HepG2 (cell line): ENCODE data around the gene ADM. TPM values are rescaled to one million over a fixed set of nuclear protein-coding genes. Genes with fewer than 3 reads are reported as not detected.

Experiments
- ARID4A ChIP-seq: sonication (generic); formaldehyde crosslinking; IDR thresholded peaks from 2 replicates; pipeline ENCODE4 v1.5.0; 2020; ENCODE audit warnings: mild to moderate bottlenecking, missing genetic modification reagents, borderline replicate concordance
- ATAD3A ChIP-seq: sonication (generic); formaldehyde crosslinking; IDR thresholded peaks from 2 replicates; pipeline ENCODE4 v1.4.0; 2020; ENCODE audit warnings: missing genetic modification reagents
- CHD4 ChIP-seq: fragments of 200-600 bp; sonication (generic); IDR thresholded peaks from 2 replicates; pipeline ENCODE4 v1.7.0; 2017; ENCODE audit warnings: mild to moderate bottlenecking, low read length, borderline replicate concordance
- ELF3 ChIP-seq: IDR thresholded peaks from 2 replicates; pipeline ENCODE4 v1.6.1; 2016; ENCODE audit warnings: missing genetic modification reagents, missing compliant biosample characterization
- ELK4 ChIP-seq: sonication (generic); formaldehyde crosslinking; IDR thresholded peaks from 2 replicates; pipeline ENCODE4 v1.9.0; 2021; ENCODE audit warnings: missing genetic modification reagents, borderline replicate concordance
- GABPA ChIP-seq, 2 experiments: IDR thresholded peaks; 2 replicates each; pipeline ENCODE4 v1.6.1; 2011 to 2016; ENCODE audit warnings: low read depth in 2 of 2, low read length in 1 of 2, missing biosample characterization in 1 of 2, missing genetic modification characterization in 1 of 2
- HNF4A ChIP-seq: sonication (generic); formaldehyde crosslinking; IDR thresholded peaks from 2 replicates; pipeline ENCODE4 v1.4.0; 2020; ENCODE audit warnings: missing genetic modification reagents
- KDM4B ChIP-seq: sonication (generic); formaldehyde crosslinking; IDR thresholded peaks from 2 replicates; pipeline ENCODE4 v1.4.0; 2020; ENCODE audit warnings: missing genetic modification reagents
- PAF1 ChIP-seq: IDR thresholded peaks from 2 replicates; pipeline ENCODE4 v1.6.1; 2016; ENCODE audit warnings: missing genetic modification reagents, missing compliant biosample characterization
- SAFB2 ChIP-seq: sonication (generic); formaldehyde crosslinking; IDR thresholded peaks from 2 replicates; pipeline ENCODE4 v1.5.1; 2020; ENCODE audit warnings: missing genetic modification reagents, low read depth, mild to moderate bottlenecking, borderline replicate concordance
- SMAD1 ChIP-seq: sonication (generic); formaldehyde crosslinking; IDR thresholded peaks from 2 replicates; pipeline ENCODE4 v1.4.0; 2020; ENCODE audit warnings: missing genetic modification reagents, low read depth, mild to moderate bottlenecking, borderline replicate concordance
- SMARCC2 ChIP-seq: fragments of 450-650 bp; IDR thresholded peaks from 2 replicates; pipeline ENCODE4 v1.6.1; 2017; ENCODE audit warnings: antibody characterized with exemption, mild to moderate bottlenecking
- TCF7 ChIP-seq: sonication (generic); IDR thresholded peaks from 2 replicates; pipeline ENCODE4 v1.6.1; 2016; ENCODE audit warnings: antibody characterized with exemption, low read depth
- ZFP1 ChIP-seq: IDR thresholded peaks from 2 replicates; pipeline ENCODE4 v1.6.1; 2016
- ZKSCAN5 ChIP-seq: sonication (generic); formaldehyde crosslinking; IDR thresholded peaks from 2 replicates; pipeline ENCODE4 v1.5.1; 2020; ENCODE audit warnings: mild to moderate bottlenecking, missing genetic modification reagents
- ZKSCAN8 ChIP-seq: IDR thresholded peaks from 2 replicates; pipeline ENCODE4 v1.6.1; 2016; ENCODE audit warnings: borderline replicate concordance, missing genetic modification reagents, missing compliant biosample characterization
- ZNF256 ChIP-seq: sonication (generic); formaldehyde crosslinking; conservative IDR thresholded peaks from 2 replicates; pipeline ENCODE4 v1.4.0; 2020; ENCODE audit warnings: missing genetic modification reagents
- ZNF329 ChIP-seq: sonication (generic); formaldehyde crosslinking; IDR thresholded peaks from 2 replicates; pipeline ENCODE4 v1.9.0; 2021; ENCODE audit warnings: low read depth, mild to moderate bottlenecking, missing genetic modification reagents
- ZNF333 ChIP-seq: sonication (generic); formaldehyde crosslinking; IDR thresholded peaks from 2 replicates; pipeline ENCODE4 v1.4.0; 2020; ENCODE audit warnings: mild to moderate bottlenecking, missing genetic modification reagents, borderline replicate concordance
- ZNF557 ChIP-seq: sonication (generic); formaldehyde crosslinking; IDR thresholded peaks from 2 replicates; pipeline ENCODE4 v1.4.0; 2020; ENCODE audit warnings: missing genetic modification reagents
- polyA plus RNA-seq, 8 experiments: library from polyadenylated mRNA; depleted of rRNA in 3 of 8; stranded (reverse) in 7 of 8; unstranded in 1 of 8; fragments of >200 nt; fragmentation: Illumina TruSeq in 4 of 8; extraction: Trizol in 4 of 8; gene quantifications; 2 replicates each; pipeline versions ENCODE4 v1.2.1 to v1.2.3, GENCODE V29; 2011 to 2016; ENCODE audit warnings: low read depth in 4 of 8, missing spikeins in 1 of 8, mixed read lengths in 1 of 8; ENCODE audit not compliant: insufficient read depth in 1 of 8
- total RNA-seq, 5 experiments: library from RNA; depleted of rRNA; stranded (reverse); fragments of >200 nt; fragmentation: Illumina TruSeq; extraction: Trizol; gene quantifications; 2 replicates each; pipeline ENCODE4 v1.2.3, GENCODE V29; 2016; ENCODE audit warnings: low read depth in 1 of 5
- TF ChIP-seq, protein P1 (sequence below): sonication (generic); formaldehyde crosslinking; IDR thresholded peaks from 2 replicates; pipeline ENCODE4 v1.5.0; 2020; ENCODE audit warnings: missing genetic modification reagents
- TF ChIP-seq, protein P2 (sequence below): sonication (generic); formaldehyde crosslinking; IDR thresholded peaks from 2 replicates; pipeline ENCODE4 v1.4.0; 2020; ENCODE audit warnings: mild to moderate bottlenecking, missing genetic modification reagents

ADM gene
- total and polyA plus RNA-seq, 2 of the 13 experiments (the other 11 are each of a cell fraction or from before 2014, with no cell fraction given): 10.7 to 26.1 TPM

GRCh38 chr11:10293423-10294289 is 11.2 kb upstream of the ADM start, which contains the start of gene SBF2 (continued):
- TF ChIP-seq ARID4A (CRISPR knock-in tag) (0 out of 2 replicates have a peak, but pooled peaks have one; percentile 12), ZKSCAN5 (CRISPR knock-in tag) (no peak), ZFP1 (CRISPR knock-in tag) (no peak), ELF3 (peak; percentile 27; the same call in 1 of the 2 replicates), ZNF557 (CRISPR knock-in tag) (no peak), ELK4 (CRISPR knock-in tag) (no peak), ZNF333 (CRISPR knock-in tag) (no peak), HNF4A (CRISPR knock-in tag) (peak; percentile 16; the same call in 1 of the 2 replicates), SAFB2 (no peak), ZNF329 (CRISPR knock-in tag) (peak; percentile 66; the same call in 1 of the 2 replicates), ZKSCAN8 (CRISPR knock-in tag) (no peak), SMARCC2 (no peak), KDM4B (no peak), ZNF256 (CRISPR knock-in tag) (no peak), TCF7 (no peak), SMAD1 (CRISPR knock-in tag) (no peak; the same call in none of the 2 replicates), GABPA (IDR thresholded peaks at IDR 0.05; ENCODE audit: low read depth, low read length) (no peak), GABPA (CRISPR knock-in tag; IDR thresholded peaks at IDR 0.05; ENCODE audit: low read depth) (no peak), CHD4 (no peak), ATAD3A (CRISPR knock-in tag) (no peak), PAF1 (no peak)
- TF ChIP-seq, protein P1, sequence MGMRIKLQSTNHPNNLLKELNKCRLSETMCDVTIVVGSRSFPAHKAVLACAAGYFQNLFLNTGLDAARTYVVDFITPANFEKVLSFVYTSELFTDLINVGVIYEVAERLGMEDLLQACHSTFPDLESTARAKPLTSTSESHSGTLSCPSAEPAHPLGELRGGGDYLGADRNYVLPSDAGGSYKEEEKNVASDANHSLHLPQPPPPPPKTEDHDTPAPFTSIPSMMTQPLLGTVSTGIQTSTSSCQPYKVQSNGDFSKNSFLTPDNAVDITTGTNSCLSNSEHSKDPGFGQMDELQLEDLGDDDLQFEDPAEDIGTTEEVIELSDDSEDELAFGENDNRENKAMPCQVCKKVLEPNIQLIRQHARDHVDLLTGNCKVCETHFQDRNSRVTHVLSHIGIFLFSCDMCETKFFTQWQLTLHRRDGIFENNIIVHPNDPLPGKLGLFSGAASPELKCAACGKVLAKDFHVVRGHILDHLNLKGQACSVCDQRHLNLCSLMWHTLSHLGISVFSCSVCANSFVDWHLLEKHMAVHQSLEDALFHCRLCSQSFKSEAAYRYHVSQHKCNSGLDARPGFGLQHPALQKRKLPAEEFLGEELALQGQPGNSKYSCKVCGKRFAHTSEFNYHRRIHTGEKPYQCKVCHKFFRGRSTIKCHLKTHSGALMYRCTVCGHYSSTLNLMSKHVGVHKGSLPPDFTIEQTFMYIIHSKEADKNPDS (CRISPR knock-in tag): no peak
- TF ChIP-seq, protein P2, sequence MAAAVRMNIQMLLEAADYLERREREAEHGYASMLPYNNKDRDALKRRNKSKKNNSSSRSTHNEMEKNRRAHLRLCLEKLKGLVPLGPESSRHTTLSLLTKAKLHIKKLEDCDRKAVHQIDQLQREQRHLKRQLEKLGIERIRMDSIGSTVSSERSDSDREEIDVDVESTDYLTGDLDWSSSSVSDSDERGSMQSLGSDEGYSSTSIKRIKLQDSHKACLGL (CRISPR knock-in tag): no peak
